ENCODE data around the gene SLC13A4. TPM values are rescaled to one million over a fixed set of nuclear protein-coding genes. Genes with fewer than 3 reads are reported as not detected.

Gene SLC13A4
- total RNA-seq, 4 donors from 2014 or later, result not detected

GRCh38 chr7:135709508-135709907 is 18.5 kb downstream of the SLC13A4 start:
- Histone ChIP-seq H3K4me1 (peaks cover 0 to 5% (median 2%) of the 10 kb centered on the region in 4 donors), H3K27ac (replicated peaks in 1 of 4) (no peak overlapping the region), H3K4me3 (no peak overlapping the region), H3K27me3 (peaks cover 0 to 3% (median 0%) of the 10 kb centered on the region in 4 donors), H3K9me3 (no peaks in the 10 kb centered on the region), H3K36me3 (no peaks in the 10 kb centered on the region)
- no peak for DNase-seq (ENCODE audit: extremely low spot score)
- WGBS, result 96% methylated on average over 3 of the region's 3 CpGs
- intact Hi-C loops (cut with DNase I), result no loop called here
- TF ChIP-seq CTCF (IDR thresholded peaks at IDR 0.05) (no peak), POLR2A (IDR thresholded peaks at IDR 0.05; ENCODE audit: low read depth) (no peak), POLR2AphosphoS5 (IDR thresholded peaks at IDR 0.05) (no peak), EP300 (IDR thresholded peaks at IDR 0.05) (no peak)

- WGBS, result 89% methylated on average over 11 of the region's 14 CpGs
- peaks cover 0 to 5% (median 2%) of the 10 kb centered on the region in 4 donors for H3K4me1 ChIP-seq
Measured at GRCh38 chr7:135708041-135708440, 19.9 kb downstream of the SLC13A4 start.

GRCh38 chr7:135707570-135707966 is 20.4 kb downstream of the SLC13A4 start:
- no peaks in the 10 kb centered on the region for H3K27me3 ChIP-seq
- H3K4me3 ChIP-seq, result no peak overlapping the region
- H3K36me3 ChIP-seq, result no peaks in the 10 kb centered on the region
- no peak for TF ChIP-seq POLR2AphosphoS5 (IDR thresholded peaks at IDR 0.05)
- TF ChIP-seq POLR2A (IDR thresholded peaks at IDR 0.05; ENCODE audit: low read depth), result no peak
- TF ChIP-seq CTCF (IDR thresholded peaks at IDR 0.05), result no peak
- no peak for TF ChIP-seq EP300 (IDR thresholded peaks at IDR 0.05)
- DNase-seq (ENCODE audit: extremely low spot score), result no peak
- no peak overlapping the region for H3K27ac ChIP-seq (replicated peaks in 1 of 4)
- WGBS, result 86% methylated on average over 5 of the region's 5 CpGs
- H3K9me3 ChIP-seq, result no peaks in the 10 kb centered on the region
- intact Hi-C loops (cut with DNase I), result no loop called here
- peaks cover 0 to 5% (median under 1%) of the 10 kb centered on the region in 4 donors for H3K4me1 ChIP-seq

More at GRCh38 chr7:135708041-135708440, 19.9 kb downstream of the SLC13A4 start:
- Histone ChIP-seq H3K27ac (replicated peaks in 1 of 4) (no peak overlapping the region), H3K9me3 (no peaks in the 10 kb centered on the region), H3K27me3 (no peaks in the 10 kb centered on the region), H3K4me3 (no peak overlapping the region), H3K36me3 (no peaks in the 10 kb centered on the region)
- DNase-seq (ENCODE audit: extremely low spot score), result no peak
- intact Hi-C loops (cut with DNase I), result no loop called here
- no peak for TF ChIP-seq POLR2AphosphoS5 (IDR thresholded peaks at IDR 0.05)
- TF ChIP-seq POLR2A (IDR thresholded peaks at IDR 0.05; ENCODE audit: low read depth), result no peak
- TF ChIP-seq EP300 (IDR thresholded peaks at IDR 0.05), result no peak
- TF ChIP-seq CTCF (IDR thresholded peaks at IDR 0.05), result no peak

GRCh38 chr7:135706858-135707569 is 21.0 kb downstream of the SLC13A4 start:
- TF ChIP-seq EP300 (IDR thresholded peaks at IDR 0.05) (no peak), POLR2AphosphoS5 (IDR thresholded peaks at IDR 0.05) (no peak), POLR2A (IDR thresholded peaks at IDR 0.05; ENCODE audit: low read depth) (no peak), CTCF (IDR thresholded peaks at IDR 0.05) (no peak)
- Histone ChIP-seq H3K27ac (replicated peaks in 1 of 4) (no peak overlapping the region), H3K36me3 (no peaks in the 10 kb centered on the region), H3K4me1 (peaks cover 0 to 5% (median 0%) of the 10 kb centered on the region in 4 donors), H3K27me3 (no peaks in the 10 kb centered on the region), H3K9me3 (no peaks in the 10 kb centered on the region), H3K4me3 (no peak overlapping the region)
- 83% methylated on average over 7 of the region's 7 CpGs for WGBS
- no peak for DNase-seq (ENCODE audit: extremely low spot score)
- intact Hi-C loops (cut with DNase I), result no loop called here

Measured in esophagus muscularis mucosa (tissue), 4 donors.